ENCODE measurements around the gene RNF151.

The RNF151 gene

DNA sequence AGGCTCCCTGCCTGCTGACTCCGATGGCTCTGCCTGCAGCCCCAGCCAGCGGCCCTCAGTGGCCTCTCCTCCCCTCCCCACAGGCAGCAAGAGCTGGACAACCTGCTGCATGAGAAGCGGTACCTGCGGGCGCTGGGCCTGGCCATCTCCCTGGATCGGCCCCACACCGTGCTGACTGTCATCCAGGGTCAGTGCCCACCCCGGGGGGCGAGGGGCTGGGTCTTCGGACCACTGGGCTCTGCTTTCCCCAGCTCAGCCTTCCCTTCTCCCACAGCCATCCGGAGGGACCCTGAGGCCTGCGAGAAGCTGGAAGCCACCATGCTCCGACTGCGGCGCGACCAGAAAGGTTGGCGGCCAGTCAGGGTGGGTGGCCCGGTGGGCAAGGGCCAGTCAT, 11.2 kb downstream of the RNF151 start:
- ChIA-PET CTCF (no interaction called here), POLR2A (interaction anchor here (0.9 to 1.7 kb wide), 2 partner anchors 13 to 177 kb away, joined by 3 to 7 read pairs; partner anchors contain the start of genes RPS2 and TRAF7)
- DNase-seq (ENCODE audit: extremely low spot score), result no peak
- TF ChIP-seq, protein P1, sequence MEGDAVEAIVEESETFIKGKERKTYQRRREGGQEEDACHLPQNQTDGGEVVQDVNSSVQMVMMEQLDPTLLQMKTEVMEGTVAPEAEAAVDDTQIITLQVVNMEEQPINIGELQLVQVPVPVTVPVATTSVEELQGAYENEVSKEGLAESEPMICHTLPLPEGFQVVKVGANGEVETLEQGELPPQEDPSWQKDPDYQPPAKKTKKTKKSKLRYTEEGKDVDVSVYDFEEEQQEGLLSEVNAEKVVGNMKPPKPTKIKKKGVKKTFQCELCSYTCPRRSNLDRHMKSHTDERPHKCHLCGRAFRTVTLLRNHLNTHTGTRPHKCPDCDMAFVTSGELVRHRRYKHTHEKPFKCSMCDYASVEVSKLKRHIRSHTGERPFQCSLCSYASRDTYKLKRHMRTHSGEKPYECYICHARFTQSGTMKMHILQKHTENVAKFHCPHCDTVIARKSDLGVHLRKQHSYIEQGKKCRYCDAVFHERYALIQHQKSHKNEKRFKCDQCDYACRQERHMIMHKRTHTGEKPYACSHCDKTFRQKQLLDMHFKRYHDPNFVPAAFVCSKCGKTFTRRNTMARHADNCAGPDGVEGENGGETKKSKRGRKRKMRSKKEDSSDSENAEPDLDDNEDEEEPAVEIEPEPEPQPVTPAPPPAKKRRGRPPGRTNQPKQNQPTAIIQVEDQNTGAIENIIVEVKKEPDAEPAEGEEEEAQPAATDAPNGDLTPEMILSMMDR (IDR thresholded peaks at IDR 0.05; ENCODE audit: control extremely low read depth, extremely low read depth, low read depth, missing control alignments), result no peak

DNA sequence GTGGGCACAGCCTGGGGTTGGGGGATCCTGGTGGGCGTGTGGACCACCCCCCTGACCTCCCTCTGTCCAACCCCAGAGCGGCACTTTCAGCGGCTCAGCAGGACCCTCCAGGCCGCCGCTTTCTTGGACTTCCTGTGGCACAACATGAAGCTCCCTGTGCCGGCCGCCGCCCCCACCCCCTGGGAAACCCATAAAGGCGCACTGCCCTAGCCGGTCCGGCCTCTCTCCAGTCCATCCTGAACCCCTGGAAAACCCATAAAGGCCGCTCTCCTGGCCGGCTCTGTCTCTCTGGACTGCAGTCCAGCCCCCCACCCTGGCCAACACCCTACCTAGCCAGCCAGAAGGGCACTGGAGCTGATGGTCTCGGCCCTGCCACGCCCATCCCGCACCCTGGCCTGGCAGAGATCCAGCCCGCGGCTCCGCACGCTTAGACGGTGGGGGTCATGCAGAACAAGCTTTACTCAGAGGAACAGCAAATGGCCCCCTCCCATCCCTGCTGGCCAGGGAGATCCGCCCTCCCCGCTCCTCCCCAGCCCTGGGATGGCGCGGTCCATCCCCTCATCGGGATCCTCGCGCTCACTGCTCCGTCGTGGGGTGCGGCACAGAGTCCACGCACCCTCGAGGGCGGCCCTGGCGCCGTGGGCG, 11.9 kb downstream of the RNF151 start:
- no peak for DNase-seq (ENCODE audit: extremely low spot score)
- CTCF ChIA-PET, result no interaction called here
- TF ChIP-seq, protein P1 (IDR thresholded peaks at IDR 0.05; ENCODE audit: control extremely low read depth, extremely low read depth, low read depth, missing control alignments), result no peak
- POLR2A ChIA-PET, result interaction anchor here (0.9 to 1.7 kb wide), 2 partner anchors 14 to 177 kb away, joined by 3 to 7 read pairs; partner anchors contain the start of genes RPS2 and TRAF7

DNA sequence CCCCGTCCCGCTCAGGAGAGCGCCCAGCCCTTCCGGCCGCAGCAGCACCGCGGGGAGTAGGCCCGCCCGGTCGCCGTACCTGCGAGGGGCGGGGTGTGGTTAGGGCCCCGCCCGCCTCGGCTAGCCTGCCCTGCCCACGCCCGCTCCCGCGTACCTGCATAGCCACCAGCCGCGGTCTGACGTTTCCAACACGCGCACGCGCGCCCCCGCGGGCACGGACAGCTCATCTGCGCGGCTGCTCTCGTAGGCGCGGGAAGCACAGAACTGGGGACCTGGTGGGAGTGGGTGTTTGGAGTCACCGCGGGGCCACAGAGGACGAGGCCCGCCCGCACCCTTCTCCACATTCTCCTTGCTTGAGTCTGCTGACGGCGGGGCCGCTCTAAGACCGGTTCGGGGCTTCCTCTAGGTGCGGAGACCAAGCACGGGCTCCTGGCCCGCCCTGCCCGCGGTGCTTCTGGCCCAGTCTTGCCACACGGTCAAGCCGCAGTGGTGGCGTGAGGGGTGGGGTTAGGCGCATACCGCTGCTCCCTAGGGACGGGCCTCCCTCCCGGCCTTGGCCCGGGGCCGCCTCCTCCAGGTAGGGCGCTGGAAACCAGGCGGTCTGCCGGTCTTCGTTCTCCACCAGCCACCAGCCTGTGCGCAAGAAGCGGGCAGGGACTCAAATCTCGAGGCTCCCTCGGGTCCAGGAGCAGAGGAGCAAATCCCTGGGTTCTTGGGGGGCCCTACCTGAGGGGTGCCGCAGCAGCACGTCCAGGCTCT, 12.8 kb downstream of the RNF151 start:
- CTCF ChIA-PET, result no interaction called here

DNA sequence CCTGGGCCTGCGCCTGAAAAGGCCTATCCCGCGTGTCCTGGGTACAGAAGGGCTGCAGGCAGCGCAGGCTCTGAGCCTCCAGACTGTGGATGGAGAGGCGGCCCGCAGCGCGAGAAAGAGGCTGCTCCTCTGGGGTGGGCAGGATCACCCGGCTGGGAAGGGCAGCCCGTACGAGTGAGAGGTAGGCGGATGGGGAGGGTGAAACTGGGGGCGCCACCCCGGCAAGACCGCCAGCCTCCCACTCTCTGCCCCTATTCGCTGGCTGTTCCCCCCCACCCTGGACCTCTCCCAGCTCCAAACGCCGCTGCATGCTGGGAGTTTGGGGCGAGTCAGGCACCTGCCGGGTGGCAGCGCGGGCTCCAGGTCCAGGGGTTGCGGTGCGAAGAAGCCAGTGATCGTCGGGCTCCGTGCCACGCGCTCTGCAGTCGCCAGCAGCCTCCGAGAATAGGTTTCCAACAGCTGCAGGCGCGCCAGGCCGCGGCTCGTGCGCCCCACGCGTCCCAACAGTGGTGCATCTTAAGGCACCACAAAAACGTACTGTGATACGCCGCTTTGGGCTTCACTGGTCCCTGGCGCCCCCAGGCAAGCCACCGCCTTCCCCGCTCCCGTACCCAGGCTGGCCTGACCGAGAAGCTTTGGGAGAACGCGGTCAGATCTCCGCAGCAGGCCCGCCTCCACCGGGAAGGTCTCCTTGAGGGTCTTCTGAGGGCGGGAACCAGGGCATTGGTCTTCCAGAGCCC, 13.5 kb downstream of the RNF151 start:
- ChIA-PET POLR2A (interaction anchor here (0.5 to 3.2 kb wide), 3 partner anchors 11 to 672 kb away, joined by 3 to 21 read pairs (median 3); partner anchors contain the start of gene RPS2), CTCF (no interaction called here)
- TF ChIP-seq, protein P1 (IDR thresholded peaks at IDR 0.05; ENCODE audit: control extremely low read depth, extremely low read depth, low read depth, missing control alignments), result no peak
- DNase-seq (ENCODE audit: extremely low spot score), result no peak

More for the DNA sequence above, 12.8 kb downstream of the RNF151 start:
- DNase-seq (ENCODE audit: extremely low spot score), result no peak
- POLR2A ChIA-PET, result interaction anchor here (1.7 kb wide), 1 partner anchor 14 kb away, joined by 7 read pairs; the partner anchor contains the start of gene RPS2
- TF ChIP-seq, protein P1 (IDR thresholded peaks at IDR 0.05; ENCODE audit: control extremely low read depth, extremely low read depth, low read depth, missing control alignments), result no peak

DNA sequence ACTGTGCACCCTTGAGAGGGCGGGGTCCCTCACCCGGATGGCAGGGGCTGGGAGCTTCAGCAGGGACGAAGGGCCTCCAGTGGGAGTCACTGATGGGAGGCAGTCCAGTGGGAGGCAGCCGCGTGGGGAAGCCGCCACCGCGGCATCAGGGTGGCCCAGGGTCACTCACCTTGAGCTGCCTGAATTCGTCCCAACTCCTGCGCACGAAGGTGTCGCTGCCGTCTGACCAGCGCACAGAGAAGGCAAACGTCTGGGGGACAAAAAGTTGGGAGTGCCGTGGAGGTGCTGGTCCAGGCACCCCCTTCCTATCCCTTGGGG, 14.1 kb downstream of the RNF151 start:
- TF ChIP-seq, protein P1 (IDR thresholded peaks at IDR 0.05; ENCODE audit: control extremely low read depth, extremely low read depth, low read depth, missing control alignments), result no peak
- ChIA-PET POLR2A (interaction anchor here (0.5 to 3.2 kb wide), 3 partner anchors 10 to 672 kb away, joined by 3 to 21 read pairs (median 3); partner anchors contain the start of gene RPS2), CTCF (interaction anchor here (1.1 to 3.0 kb wide), 3 partner anchors 15 to 160 kb away, joined by 3 to 10 read pairs (median 5); no protein-coding TSS in a partner anchor)
- no peak for DNase-seq (ENCODE audit: extremely low spot score)

DNA sequence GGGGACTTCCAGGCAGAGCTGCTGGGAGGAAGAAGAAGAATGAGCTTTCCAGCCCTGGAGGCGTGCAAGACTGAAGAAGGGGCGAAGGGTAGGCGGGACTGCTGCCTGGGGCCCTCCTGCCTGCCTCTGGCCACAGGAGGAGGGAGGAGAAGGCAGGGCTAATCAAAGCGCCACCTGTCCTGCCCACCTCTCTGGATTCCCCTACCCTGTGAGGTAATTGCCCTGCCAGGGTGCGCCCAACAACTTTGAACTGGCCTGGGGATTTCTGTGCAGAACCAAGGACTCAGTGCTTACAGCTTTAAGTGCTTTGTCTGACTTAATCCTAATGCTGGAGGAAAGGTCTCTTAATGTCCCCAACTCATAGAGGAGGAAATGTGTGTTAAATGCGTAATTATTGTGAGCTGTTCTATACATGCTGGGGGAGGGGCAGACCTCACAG, 14.8 kb downstream of the RNF151 start, which contains the start of gene NOXO1:
TSS of gene NOXO1 (minus strand) at position 72 of the 439 bp plus-strand sequence. CDS start 290 bp downstream, outside the sequence.
- CTCF ChIA-PET, result interaction anchor here (1.1 to 3.0 kb wide), 3 partner anchors 15 to 159 kb away, joined by 3 to 10 read pairs (median 5); no protein-coding TSS in a partner anchor
- POLR2A ChIA-PET, result interaction anchor here (1.5 to 3.2 kb wide), 2 partner anchors 10 to 16 kb away, joined by 3 to 21 read pairs; partner anchors contain the start of genes RPS2 and TBL3
- DNase-seq (ENCODE audit: extremely low spot score), result no peak
- TF ChIP-seq, protein P1 (IDR thresholded peaks at IDR 0.05; ENCODE audit: control extremely low read depth, extremely low read depth, low read depth, missing control alignments), result no peak
